Stimulated activated CD8-positive, alpha-beta memory T cell treated with anti-CD3 and anti-CD28 coated beads, Interleukin-15, amount 100 ng/mL, for 4 hours (primary cell): ENCODE data around the gene SLC2A5.
"Not testable (repeated sequence)": the region's sequence is repeated elsewhere in the genome, so short reads cannot be mapped to it uniquely, and the experiment has no call there.

Experiments
- DNase-seq, 2 donors: peaks; one replicate each; pipeline ENCODE4 v3.0.0-alpha.2; 2020; ENCODE audit warnings: low read depth in 2 of 2

SLC2A5 gene

GRCh38 chr1:9069326-9070100, at the start of gene SLC2A5:
SLC2A5 (minus strand) TSS chr1:9069635; CDS start chr1:9069536, 99 bp downstream.
- no peak for DNase-seq

GRCh38 chr1:9118186-9118585, 48.8 kb upstream of the SLC2A5 start:
- no peak for DNase-seq

- no peak for DNase-seq
Observed at GRCh38 chr1:9115351-9116205, 46.1 kb upstream of the SLC2A5 start.

- no peak for DNase-seq
Observed at GRCh38 chr1:9112961-9113880, 43.8 kb upstream of the SLC2A5 start.

DNA sequence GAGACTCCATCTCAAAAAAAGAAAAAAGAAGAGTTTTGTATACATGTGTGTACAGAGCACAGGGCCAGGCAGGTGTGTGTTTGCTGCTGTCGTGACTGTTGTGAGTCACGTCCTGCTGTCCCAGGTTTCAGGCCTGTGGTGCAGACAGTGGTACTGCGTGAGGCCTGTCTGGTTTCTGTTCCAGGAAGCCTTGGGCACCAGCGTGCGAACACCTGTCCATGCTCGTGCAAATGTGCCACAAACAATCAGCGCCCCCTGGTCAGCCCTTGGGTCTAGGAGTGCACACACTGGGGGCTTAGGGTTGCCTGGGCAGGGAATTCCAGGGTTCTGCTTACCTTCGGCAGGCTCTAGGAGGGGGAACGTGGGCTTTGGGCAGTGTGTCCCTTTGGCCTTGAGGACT, 42.5 kb upstream of the SLC2A5 start:
- DNase-seq: no peak

- DNase-seq: no peak
Observed at GRCh38 chr1:9111357-9111691, 41.9 kb upstream of the SLC2A5 start.

DNA sequence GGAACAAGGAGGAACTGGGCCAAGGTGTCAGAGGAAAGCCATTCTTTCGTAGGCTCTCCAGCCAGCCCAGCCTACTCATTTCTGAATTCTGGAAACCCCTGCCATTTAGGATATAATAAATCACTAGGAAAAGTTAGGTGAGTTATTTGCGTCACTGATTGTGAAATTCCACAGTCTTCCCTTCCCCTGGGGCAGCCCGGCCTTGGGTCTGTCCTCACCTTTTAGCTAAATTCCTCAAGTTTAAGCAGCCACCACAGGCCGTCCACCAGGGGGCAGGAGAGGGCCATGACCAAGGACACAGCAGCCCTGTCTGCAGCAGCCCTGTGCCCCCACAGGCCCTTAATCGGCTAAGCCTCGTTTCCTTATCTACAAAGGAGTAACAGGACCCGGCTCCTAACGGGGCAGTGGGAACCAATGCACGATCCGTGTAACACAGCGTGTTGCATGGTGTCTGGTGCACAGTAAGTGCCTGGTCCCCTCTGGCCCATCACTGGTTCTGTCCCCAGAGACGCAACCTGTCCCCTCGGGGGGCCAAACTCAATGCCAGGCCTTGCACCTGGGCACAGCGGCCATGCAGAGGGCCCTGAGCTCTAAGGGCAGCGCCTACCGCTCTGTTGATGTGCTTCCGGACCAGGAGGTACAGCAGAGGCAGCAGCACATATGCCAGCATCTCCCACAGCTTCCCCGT, 41.4 kb upstream of the SLC2A5 start:
- peak; percentile 48 to 62 for DNase-seq

GRCh38 chr1:9108056-9108665, 38.7 kb upstream of the SLC2A5 start:
- DNase-seq: no peak

GRCh38 chr1:9107136-9107535, 37.7 kb upstream of the SLC2A5 start:
- no peak for DNase-seq

- DNase-seq: no peak
Observed at GRCh38 chr1:9106286-9106685, 36.9 kb upstream of the SLC2A5 start.

GRCh38 chr1:9105336-9105867, 36.0 kb upstream of the SLC2A5 start:
- DNase-seq: no peak

DNA sequence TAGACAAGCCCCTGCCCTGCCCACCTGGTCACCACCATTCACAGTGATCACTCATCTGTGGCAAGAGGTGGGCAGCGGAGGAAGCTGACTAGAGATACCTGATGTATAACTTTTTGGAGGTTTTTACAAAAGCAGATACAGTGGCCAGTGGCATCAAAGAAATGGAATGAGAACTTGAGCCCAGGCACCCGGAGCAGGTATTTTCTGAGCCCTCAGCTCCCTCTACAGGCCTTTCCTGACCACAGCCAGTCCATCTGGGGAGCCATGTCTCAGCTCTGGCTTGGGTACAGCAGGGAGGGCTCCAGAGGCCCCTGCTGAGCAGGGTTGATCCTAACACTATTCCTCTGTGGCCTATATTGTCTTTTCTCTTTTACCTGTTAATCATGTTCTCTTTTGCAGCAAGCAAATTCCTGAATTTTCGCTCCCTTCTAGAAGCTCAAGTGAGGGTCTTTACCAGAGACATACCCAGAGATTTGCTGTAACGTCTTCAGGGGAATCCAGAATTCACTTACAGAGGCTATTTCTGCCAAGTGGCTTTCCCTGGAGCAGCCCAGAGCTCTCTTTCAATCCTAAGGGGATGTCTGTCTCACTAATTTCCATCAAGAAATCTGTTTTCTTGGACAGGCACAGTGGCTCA, 32.2 kb upstream of the SLC2A5 start:
- no peak for DNase-seq

- no peak for DNase-seq
Observed at GRCh38 chr1:9100471-9101043, 31.1 kb upstream of the SLC2A5 start.

- DNase-seq: no peak
Observed at GRCh38 chr1:9099555-9099954, 30.1 kb upstream of the SLC2A5 start.

DNA sequence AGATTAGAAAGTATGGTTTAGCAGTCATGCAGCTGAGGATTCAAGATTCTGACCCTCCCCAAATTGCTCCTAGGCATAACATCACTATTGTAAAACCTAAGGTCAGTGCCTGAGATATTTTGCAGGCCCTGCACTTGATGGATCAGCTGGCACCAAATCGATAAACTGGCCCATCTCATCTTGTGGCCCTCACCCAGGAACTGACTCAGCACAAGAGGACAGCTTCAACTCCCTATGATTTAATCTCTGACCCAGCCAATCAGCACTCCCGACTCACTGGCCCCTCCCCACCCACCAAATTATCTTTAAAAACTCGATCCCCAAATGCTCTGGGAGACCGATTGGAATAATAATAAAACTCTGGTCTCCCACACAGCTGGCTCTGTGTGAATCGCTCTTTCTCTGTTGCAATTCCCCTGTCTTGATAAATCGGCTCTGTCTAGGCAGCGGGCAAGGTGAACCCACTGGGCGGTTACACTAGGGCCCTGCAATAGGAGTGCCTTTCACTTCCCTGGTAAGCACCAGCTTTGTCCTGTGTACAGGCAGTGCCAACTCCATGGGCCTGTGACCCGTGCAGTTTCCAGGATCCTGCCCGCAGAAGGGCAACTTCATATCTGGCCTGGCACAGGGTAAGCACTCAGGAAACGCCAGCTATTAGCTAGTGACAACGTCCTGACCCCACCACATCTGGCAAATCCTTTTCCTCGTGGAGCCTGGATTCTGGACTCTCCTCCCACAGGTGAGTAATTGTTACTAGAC, 28.7 kb upstream of the SLC2A5 start:
- DNase-seq: no peak

DNA sequence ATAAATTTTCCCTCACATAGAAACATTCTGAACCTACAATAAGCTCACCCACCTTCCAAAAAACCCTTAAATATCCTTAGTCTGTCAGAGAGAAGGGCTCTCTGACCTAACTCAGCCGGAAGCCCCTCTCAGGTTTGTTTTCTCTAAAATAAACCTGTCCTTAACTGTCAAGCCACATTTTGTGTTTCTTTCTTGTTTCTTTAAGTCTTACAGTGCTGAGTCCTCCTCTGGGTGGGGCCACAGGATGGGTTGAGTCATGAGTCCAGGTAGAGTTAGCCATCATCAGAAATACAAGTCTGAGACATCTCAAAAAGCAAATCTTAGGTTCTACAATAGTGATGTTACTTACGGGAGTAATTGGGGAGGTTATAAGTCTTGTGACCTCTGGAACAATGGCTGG, 26.4 kb upstream of the SLC2A5 start:
- no peak for DNase-seq

GRCh38 chr1:9093996-9094595, 24.7 kb upstream of the SLC2A5 start:
- not testable (repeated sequence) for DNase-seq

DNA sequence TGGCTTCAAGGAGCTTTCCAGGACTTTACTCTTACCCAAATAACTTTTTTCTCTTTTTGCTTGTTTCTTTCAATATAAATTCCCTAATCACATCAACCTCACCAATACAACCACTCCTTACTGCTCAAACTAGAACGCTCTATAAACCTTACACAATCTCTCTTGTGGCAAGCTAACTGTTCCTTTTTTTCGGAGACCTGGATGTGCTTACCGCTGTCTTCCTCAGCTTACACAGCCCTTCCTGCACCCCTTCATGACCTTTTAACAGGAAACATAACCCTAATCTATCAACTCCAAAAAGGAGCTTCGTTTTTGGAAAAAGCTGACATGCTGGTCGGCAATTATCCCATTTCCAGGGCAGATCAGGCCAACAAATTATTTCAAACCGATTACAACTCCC, 24.1 kb upstream of the SLC2A5 start:
- DNase-seq: no peak

DNA sequence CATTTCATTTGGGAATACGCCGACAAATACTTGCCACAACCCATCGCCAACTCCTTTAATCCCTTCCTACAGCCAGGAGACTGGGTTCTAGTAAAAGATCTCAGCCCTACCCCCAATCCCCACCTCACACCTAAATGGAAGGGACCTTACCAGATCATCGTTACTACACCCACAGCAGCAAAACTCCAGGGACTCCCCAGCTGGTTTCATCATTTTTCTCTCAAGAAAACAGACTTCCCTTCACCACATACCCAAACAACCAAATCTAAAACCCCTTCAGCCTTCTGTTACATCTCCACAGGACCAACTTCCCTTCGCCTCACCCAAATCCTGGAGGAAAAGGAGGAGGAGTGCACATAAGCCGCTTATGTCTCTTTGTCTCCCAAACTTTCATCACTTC, 23.7 kb upstream of the SLC2A5 start:
- DNase-seq: no peak
